KMS-11 (cell line): ENCODE data around the gene PCYT2.
A peak's percentile ranks its signal among the peaks of the same experiment; 100 is the strongest.

Experiments used
- H2AFZ ChIP-seq: fragments of 200-600 bp; sonication (generic); 2 replicates; pipeline ENCODE4 v1.6.1; 2016; ENCODE audit warnings: antibody characterized with exemption, mixed run types, low read depth
- H3K27ac ChIP-seq: fragments of 200-600 bp; sonication (generic); 2 replicates; pipeline ENCODE4 v1.6.1; 2016; ENCODE audit warnings: mild to moderate bottlenecking, mixed run types
- H3K27me3 ChIP-seq: fragments of 200-600 bp; sonication (generic); 2 replicates; pipeline ENCODE4 v1.6.1; 2017; ENCODE audit warnings: mild to moderate bottlenecking, low read depth, mixed run types, moderate library complexity; ENCODE audit not compliant: insufficient read depth
- H3K36me3 ChIP-seq: fragments of 200-600 bp; sonication (generic); 2 replicates; pipeline ENCODE4 v1.6.1; 2017; ENCODE audit warnings: mild to moderate bottlenecking, mixed run types; ENCODE audit not compliant: insufficient read depth
- H3K4me1 ChIP-seq: fragments of 200-600 bp; sonication (generic); 2 replicates; pipeline ENCODE4 v1.6.1; 2016; ENCODE audit warnings: mild to moderate bottlenecking, low read depth, mixed run types; ENCODE audit not compliant: poor library complexity, severe bottlenecking
- H3K4me2 ChIP-seq: fragments of 200-600 bp; sonication (generic); 2 replicates; pipeline ENCODE4 v1.7.0; 2016; ENCODE audit warnings: mild to moderate bottlenecking, mixed run types
- H3K4me3 ChIP-seq: fragments of 200-600 bp; sonication (generic); IDR thresholded peaks from 2 replicates; pipeline ENCODE4 v1.6.1; 2017; ENCODE audit warnings: low read depth, low read length, mixed read lengths; ENCODE audit not compliant: insufficient read depth
- H3K79me2 ChIP-seq: fragments of 200-600 bp; sonication (generic); 2 replicates; pipeline ENCODE4 v1.6.1; 2016; ENCODE audit warnings: low read depth, mixed run types; ENCODE audit not compliant: insufficient read depth
- H3K9ac ChIP-seq: fragments of 200-600 bp; sonication (generic); 2 replicates; pipeline ENCODE4 v1.6.1; 2016; ENCODE audit warnings: mild to moderate bottlenecking, mixed run types
- H4K20me1 ChIP-seq: fragments of 200-600 bp; sonication (generic); 2 replicates; pipeline ENCODE4 v1.6.1; 2016; ENCODE audit warnings: mild to moderate bottlenecking, mixed run types; ENCODE audit not compliant: insufficient read depth
- TF ChIP-seq, protein P1 (sequence below): fragments of 200-600 bp; sonication (generic); conservative IDR thresholded peaks from 2 replicates; pipeline ENCODE4 v1.6.1; 2017; ENCODE audit warnings: low read depth, mild to moderate bottlenecking, antibody characterized with exemption, low read length, moderate library complexity, mixed read lengths

PCYT2 gene

GRCh38 chr17:81944858-81945257 lies 33.7 kb upstream of the PCYT2 start:
- H3K9ac ChIP-seq: no peak overlapping the region
- H3K27me3 ChIP-seq: peaks cover 10% of the 10 kb centered on the region; the same call in 1 of the 2 replicates
- no peak overlapping the region for H3K4me2 ChIP-seq
- H3K4me1 ChIP-seq: peaks cover 11% of the 10 kb centered on the region
- H2AFZ ChIP-seq: no peak overlapping the region
- TF ChIP-seq, protein P1, sequence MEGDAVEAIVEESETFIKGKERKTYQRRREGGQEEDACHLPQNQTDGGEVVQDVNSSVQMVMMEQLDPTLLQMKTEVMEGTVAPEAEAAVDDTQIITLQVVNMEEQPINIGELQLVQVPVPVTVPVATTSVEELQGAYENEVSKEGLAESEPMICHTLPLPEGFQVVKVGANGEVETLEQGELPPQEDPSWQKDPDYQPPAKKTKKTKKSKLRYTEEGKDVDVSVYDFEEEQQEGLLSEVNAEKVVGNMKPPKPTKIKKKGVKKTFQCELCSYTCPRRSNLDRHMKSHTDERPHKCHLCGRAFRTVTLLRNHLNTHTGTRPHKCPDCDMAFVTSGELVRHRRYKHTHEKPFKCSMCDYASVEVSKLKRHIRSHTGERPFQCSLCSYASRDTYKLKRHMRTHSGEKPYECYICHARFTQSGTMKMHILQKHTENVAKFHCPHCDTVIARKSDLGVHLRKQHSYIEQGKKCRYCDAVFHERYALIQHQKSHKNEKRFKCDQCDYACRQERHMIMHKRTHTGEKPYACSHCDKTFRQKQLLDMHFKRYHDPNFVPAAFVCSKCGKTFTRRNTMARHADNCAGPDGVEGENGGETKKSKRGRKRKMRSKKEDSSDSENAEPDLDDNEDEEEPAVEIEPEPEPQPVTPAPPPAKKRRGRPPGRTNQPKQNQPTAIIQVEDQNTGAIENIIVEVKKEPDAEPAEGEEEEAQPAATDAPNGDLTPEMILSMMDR: no peak
- H4K20me1 ChIP-seq: no peaks in the 10 kb centered on the region
- no peak overlapping the region for H3K4me3 ChIP-seq
- H3K79me2 ChIP-seq: no peaks in the 10 kb centered on the region
- no peak overlapping the region for H3K27ac ChIP-seq
- no peaks in the 10 kb centered on the region for H3K36me3 ChIP-seq

DNA sequence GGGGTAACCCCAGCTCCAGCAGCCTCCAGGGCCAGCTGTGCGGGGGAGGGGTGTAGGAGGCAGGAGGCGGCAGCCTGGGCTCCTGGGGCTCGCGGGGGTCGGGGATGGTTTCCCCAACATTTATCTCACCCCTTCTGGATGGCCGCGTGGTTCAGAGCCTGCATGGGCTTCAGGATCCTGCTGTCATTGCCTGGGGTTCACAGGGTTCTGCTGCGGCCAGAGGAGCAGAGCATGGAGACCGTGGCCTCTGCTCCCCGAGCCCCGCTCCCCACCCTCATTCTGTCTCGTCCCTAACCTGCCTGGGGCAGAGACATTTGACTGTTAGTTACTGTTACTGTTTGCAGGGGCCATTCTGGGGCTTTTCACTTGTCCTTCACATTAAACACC lies 31.0 kb upstream of the PCYT2 start:
- Histone ChIP-seq H3K36me3 (no peaks in the 10 kb centered on the region), H3K9ac (0 out of 2 replicates have a peak overlapping the region, but pooled peaks have one; percentile 3), H3K79me2 (no peaks in the 10 kb centered on the region), H3K4me1 (peaks cover 18% of the 10 kb centered on the region), H2AFZ (peak overlapping the region; percentile 48), H4K20me1 (no peaks in the 10 kb centered on the region), H3K27ac (no peak overlapping the region), H3K4me2 (peak overlapping the region; percentile 68; the same call in 1 of the 2 replicates), H3K4me3 (no peak overlapping the region), H3K27me3 (peaks cover 10% of the 10 kb centered on the region; the same call in 1 of the 2 replicates)
- TF ChIP-seq, protein P1: no peak

DNA sequence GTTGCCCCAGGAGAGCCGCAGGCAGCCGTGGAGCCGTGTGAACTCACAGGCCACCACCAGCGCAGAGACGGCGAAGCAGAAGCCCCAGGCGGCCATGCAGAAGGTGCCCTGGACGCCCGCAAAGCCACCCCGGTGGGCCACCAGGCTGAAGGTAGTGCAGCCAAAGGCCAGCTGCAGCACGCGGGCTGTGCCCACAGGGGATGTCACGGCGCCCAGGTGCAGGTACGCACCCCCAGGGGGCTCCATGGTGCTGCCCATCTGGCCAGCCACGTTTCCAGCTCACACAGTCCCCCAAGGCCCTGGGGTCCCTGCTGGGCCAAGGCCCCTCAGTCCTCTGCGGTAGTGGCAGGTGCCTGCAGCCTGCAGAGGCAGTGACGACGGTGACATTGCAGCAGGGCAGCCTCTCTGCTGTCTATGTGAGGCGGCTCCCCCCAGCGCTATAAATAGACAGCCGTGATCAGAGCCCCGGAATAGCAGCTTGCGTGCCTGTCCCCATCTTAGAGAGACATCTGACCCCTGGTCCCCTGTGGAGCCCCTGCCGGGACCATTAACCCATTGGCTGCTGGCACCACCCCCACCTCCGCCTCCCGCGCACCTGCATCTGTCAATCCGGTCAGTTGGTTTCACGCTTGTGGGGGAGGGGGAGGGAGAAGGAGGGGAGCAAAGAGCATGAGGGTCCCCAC lies 30.4 kb upstream of the PCYT2 start:
- no peaks in the 10 kb centered on the region for H3K36me3 ChIP-seq
- TF ChIP-seq, protein P1: no peak
- H3K4me3 ChIP-seq: no peak overlapping the region
- peaks cover 3% of the 10 kb centered on the region; the same call in 1 of the 2 replicates for H3K79me2 ChIP-seq
- peaks cover 10% of the 10 kb centered on the region; the same call in 1 of the 2 replicates for H3K27me3 ChIP-seq
- H3K27ac ChIP-seq: no peak overlapping the region
- peak overlapping the region; percentile 68; the same call in 1 of the 2 replicates for H3K4me2 ChIP-seq
- 0 out of 2 replicates have a peak overlapping the region, but pooled peaks have one; percentile 3 for H3K9ac ChIP-seq
- H2AFZ ChIP-seq: peak overlapping the region; percentile 48
- no peaks in the 10 kb centered on the region for H4K20me1 ChIP-seq
- peaks cover 18% of the 10 kb centered on the region for H3K4me1 ChIP-seq

DNA sequence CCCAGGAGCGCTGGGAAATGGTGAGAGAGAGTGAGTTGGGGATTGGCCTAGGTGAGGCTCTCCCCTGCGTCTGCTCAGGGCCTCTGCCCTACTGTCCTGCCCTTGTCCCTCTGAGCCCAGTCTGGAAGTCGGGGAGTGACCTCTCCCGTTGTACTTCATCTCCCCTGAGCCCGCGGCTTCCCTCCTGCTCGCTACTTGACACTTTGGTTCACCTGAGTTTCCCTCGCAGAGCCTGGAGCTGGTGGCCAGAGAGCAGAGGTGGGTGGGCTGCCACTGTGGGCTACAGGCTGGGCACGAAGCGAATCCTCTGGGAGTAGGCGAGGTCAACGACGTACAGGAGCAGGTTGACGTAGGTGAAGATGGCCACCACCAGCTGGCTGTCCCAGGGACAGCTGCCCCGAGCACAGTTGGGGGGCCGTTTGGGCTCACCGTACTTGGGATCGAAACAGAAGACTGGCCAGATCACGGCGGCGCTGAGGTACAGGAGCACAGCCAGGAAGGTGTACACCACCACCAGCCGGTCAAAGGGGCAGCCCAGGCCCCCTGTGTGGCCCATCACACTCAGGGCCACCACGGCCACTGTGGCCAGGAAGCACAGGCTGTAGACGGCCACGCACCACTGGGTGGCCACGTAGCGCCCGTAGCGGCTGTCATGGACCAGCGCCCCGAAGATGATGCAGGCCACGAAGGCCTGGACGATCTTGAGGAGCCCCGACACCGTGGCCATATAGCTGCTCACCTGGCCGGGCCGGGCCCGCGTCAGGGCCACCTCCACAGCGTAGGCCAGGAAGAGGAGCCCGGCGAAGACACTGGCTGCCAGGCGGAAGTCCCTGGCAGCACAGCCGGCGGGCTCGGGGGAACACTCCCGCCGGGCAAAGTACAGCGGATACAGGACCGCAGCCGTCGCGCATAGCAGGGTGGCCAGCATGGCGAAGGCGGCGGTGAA lies 29.6 kb upstream of the PCYT2 start:
- no peaks in the 10 kb centered on the region for H3K36me3 ChIP-seq
- H2AFZ ChIP-seq: no peak overlapping the region
- H3K4me2 ChIP-seq: no peak overlapping the region
- peaks cover 18% of the 10 kb centered on the region for H3K4me1 ChIP-seq
- no peaks in the 10 kb centered on the region for H4K20me1 ChIP-seq
- peaks cover 10% of the 10 kb centered on the region; the same call in 1 of the 2 replicates for H3K27me3 ChIP-seq
- H3K4me3 ChIP-seq: no peak overlapping the region
- TF ChIP-seq, protein P1: no peak
- H3K79me2 ChIP-seq: peaks cover 11% of the 10 kb centered on the region; the same call in 1 of the 2 replicates
- H3K27ac ChIP-seq: no peak overlapping the region
- H3K9ac ChIP-seq: no peak overlapping the region
